ENCODE measurements around the gene JAG2.

Gene JAG2

DNA sequence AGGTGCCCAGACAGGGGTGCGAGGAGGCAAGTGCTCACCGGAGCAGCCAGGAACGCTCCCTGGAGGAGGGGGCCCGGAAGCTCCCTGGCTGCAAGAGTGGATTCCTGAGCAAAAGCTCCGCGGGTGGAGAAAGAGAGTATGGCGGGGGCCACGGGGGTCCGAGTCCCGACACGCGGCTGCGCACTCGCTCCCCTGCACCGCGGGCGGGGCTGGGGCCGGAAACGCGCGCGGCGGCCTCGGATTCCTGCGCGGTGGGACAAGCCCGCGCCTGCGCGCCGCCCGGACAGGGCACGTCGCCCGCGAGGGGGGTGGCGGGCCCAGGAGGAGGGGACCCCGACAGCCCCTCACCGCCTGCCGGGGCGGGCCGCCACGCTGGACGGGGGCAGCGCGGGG, 75.5 kb downstream of the JAG2 start (continued):
- TF ChIP-seq ZNF2 (tag by site-specific recombination; IDR thresholded peaks at IDR 0.05) (0 out of 2 replicates have a peak, but pooled peaks have one; percentile 14), PRDM6 (tag by site-specific recombination; IDR thresholded peaks at IDR 0.05) (no peak), ZEB2 (tag by site-specific recombination; IDR thresholded peaks at IDR 0.05) (no peak; the same call in none of the 2 replicates), ZNF677 (tag by site-specific recombination; IDR thresholded peaks at IDR 0.05) (no peak), YY1 (tag by site-specific recombination; IDR thresholded peaks at IDR 0.05) (0 out of 2 replicates have a peak, but pooled peaks have one; percentile 11), ZNF23 (tag by site-specific recombination; IDR thresholded peaks at IDR 0.05; ENCODE audit: borderline replicate concordance) (no peak), PRDM2 (tag by site-specific recombination; IDR thresholded peaks at IDR 0.05; ENCODE audit: borderline replicate concordance) (no peak)

DNA sequence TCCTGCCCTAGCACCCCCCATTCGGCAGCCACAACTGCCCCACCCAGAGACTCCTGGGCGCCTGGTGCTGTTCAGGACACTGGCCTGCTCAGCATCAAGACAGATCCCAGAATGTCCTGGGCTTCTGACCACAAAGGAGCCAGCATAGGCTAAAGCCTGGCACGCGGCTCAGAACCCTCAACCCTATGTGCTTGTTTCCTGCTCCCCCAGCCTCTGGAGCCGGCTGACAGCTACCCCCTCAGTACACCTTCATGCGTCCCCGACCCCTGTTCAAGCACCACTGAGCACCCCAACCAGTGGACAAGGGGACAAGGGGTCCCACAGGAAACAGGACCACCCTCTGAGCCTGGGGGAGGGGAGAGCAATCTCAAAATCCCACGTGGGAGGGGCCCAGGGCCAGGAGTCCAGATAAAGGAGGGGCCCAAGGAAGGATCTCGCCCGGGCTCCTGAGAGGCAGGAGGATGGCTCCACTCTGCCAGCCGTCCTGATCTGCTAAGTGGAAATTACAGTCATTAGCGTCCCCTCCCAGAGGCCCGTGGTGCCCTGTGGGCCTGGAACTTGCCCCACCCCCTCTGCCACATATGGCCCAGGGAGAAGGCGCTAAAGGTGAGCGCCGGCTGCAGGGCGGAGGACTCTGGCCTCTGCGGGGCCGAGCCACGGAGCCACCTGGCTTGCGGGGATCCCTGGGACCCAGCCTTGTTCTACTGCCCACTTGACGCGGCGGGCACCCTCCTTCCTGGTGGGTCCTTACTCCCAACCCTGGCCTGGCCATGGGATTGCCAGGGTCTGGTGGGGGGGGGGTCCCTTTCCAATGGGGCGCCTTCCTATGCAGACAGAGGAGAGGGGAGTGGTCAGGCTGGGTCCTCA, 76.2 kb downstream of the JAG2 start:
- H3K9me3 ChIP-seq (ENCODE audit: control insufficient read depth, insufficient read depth, low read depth, low read length) = no peaks in the 10 kb centered on the region
- peaks cover 7% of the 10 kb centered on the region for H3K4me1 ChIP-seq (ENCODE audit: control insufficient read depth, insufficient read depth, low read length)
- H3K36me3 ChIP-seq (ENCODE audit: control insufficient read depth in 2 of 2, insufficient read depth in 1 of 2, low read length in 2 of 2) = no peaks in the 10 kb centered on the region
- POLR2A ChIA-PET = no interaction called here
- H3K27ac ChIP-seq (ENCODE audit: extremely low read depth, low read depth, low read length) = peak overlapping the region; percentile 24; the same call in 1 of the 2 replicates
- CTCF ChIA-PET = interaction anchor here (0.7 to 2.9 kb wide), 3 partner anchors 14 to 259 kb away, joined by 3 to 10 read pairs (median 3); no protein-coding TSS in a partner anchor
- no peak overlapping the region for H3K4me3 ChIP-seq (ENCODE audit: low read depth, low read length)
- TF ChIP-seq GLIS1 (tag by site-specific recombination; IDR thresholded peaks at IDR 0.05) = no peak
- peak; percentile 81 for TF ChIP-seq GLIS2 (tag by site-specific recombination; IDR thresholded peaks at IDR 0.05)
- 0 out of 2 replicates have a peak, but pooled peaks have one; percentile 1 for TF ChIP-seq ZNF600 (tag by site-specific recombination; IDR thresholded peaks at IDR 0.05)
- TF ChIP-seq ZNF335 (tag by site-specific recombination; conservative IDR thresholded peaks at IDR 0.05) = peak; percentile 83
- TF ChIP-seq ZNF341 (tag by site-specific recombination; IDR thresholded peaks at IDR 0.05; ENCODE audit: low read depth) = peak; percentile 43; the same call in 1 of the 2 replicates
- no peak for TF ChIP-seq KLF16 (tag by site-specific recombination; IDR thresholded peaks at IDR 0.05)
- TF ChIP-seq SP7 (tag by site-specific recombination; IDR thresholded peaks at IDR 0.05) = 0 out of 2 replicates have a peak, but pooled peaks have one; percentile 32
- TF ChIP-seq KLF9 (tag by site-specific recombination; IDR thresholded peaks at IDR 0.05; ENCODE audit: low read depth) = peak; percentile 40; the same call in 1 of the 2 replicates
- peak; percentile 53; the same call in 1 of the 2 replicates for TF ChIP-seq ZBTB48 (tag by site-specific recombination; IDR thresholded peaks at IDR 0.05)
- peak; percentile 29; the same call in 1 of the 2 replicates for TF ChIP-seq ZNF2 (tag by site-specific recombination; IDR thresholded peaks at IDR 0.05)
- TF ChIP-seq, protein P1, sequence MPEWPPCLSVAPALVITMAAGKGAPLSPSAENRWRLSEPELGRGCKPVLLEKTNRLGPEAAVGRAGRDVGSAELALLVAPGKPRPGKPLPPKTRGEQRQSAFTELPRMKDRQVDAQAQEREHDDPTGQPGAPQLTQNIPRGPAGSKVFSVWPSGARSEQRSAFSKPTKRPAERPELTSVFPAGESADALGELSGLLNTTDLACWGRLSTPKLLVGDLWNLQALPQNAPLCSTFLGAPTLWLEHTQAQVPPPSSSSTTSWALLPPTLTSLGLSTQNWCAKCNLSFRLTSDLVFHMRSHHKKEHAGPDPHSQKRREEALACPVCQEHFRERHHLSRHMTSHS (tag by site-specific recombination; IDR thresholded peaks at IDR 0.05) = no peak
- TF ChIP-seq HIC1 (tag by site-specific recombination; IDR thresholded peaks at IDR 0.05) = peak; percentile 88
- TF ChIP-seq, protein P2, sequence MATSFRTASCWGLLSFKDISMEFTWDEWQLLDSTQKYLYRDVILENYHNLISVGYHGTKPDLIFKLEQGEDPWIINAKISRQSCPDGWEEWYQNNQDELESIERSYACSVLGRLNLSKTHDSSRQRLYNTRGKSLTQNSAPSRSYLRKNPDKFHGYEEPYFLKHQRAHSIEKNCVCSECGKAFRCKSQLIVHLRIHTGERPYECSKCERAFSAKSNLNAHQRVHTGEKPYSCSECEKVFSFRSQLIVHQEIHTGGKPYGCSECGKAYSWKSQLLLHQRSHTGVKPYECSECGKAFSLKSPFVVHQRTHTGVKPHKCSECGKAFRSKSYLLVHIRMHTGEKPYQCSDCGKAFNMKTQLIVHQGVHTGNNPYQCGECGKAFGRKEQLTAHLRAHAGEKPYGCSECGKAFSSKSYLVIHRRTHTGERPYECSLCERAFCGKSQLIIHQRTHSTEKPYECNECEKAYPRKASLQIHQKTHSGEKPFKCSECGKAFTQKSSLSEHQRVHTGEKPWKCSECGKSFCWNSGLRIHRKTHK (tag by site-specific recombination; IDR thresholded peaks at IDR 0.05) = no peak
- peak; percentile 45; the same call in 1 of the 2 replicates for TF ChIP-seq ZBTB20 (tag by site-specific recombination; IDR thresholded peaks at IDR 0.05)
- TF ChIP-seq ZXDB (tag by site-specific recombination; IDR thresholded peaks at IDR 0.05) = 0 out of 2 replicates have a peak, but pooled peaks have one; percentile 16
- peak; percentile 33; the same call in 1 of the 2 replicates for TF ChIP-seq BCL11A (tag by site-specific recombination; IDR thresholded peaks at IDR 0.05; ENCODE audit: low read depth)
